ENCODE results near the gene PRIM2.
"Not testable (repeated sequence)": the region's sequence is repeated elsewhere in the genome, so short reads cannot be mapped to it uniquely, and the experiment has no call there.

DNA sequence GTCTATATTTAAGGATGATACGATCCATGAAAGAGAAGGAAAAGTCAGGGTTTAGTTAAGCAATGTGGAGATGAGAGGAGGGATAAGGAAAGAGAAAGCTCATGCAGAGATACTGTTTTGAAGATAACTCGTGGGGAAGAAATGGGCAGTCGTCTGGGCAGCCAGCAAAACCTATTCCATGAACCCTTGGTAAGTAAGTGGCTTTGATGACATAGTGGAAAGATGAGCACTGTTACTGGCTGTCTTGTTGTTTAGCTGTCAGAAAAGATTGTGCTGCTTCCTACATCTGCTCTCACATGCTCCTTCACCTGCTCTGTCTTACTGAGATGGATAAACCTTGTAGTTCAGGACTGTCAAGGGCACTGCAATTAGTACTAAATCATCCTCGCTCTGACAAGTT, 143.6 kb downstream of the PRIM2 start:
- TF ChIP-seq, protein P1, sequence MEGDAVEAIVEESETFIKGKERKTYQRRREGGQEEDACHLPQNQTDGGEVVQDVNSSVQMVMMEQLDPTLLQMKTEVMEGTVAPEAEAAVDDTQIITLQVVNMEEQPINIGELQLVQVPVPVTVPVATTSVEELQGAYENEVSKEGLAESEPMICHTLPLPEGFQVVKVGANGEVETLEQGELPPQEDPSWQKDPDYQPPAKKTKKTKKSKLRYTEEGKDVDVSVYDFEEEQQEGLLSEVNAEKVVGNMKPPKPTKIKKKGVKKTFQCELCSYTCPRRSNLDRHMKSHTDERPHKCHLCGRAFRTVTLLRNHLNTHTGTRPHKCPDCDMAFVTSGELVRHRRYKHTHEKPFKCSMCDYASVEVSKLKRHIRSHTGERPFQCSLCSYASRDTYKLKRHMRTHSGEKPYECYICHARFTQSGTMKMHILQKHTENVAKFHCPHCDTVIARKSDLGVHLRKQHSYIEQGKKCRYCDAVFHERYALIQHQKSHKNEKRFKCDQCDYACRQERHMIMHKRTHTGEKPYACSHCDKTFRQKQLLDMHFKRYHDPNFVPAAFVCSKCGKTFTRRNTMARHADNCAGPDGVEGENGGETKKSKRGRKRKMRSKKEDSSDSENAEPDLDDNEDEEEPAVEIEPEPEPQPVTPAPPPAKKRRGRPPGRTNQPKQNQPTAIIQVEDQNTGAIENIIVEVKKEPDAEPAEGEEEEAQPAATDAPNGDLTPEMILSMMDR (IDR thresholded peaks at IDR 0.05) = not testable (repeated sequence)
- not testable (repeated sequence) for TF ChIP-seq POLR2A (IDR thresholded peaks at IDR 0.05; ENCODE audit: low read depth); POLR2AphosphoS5 (IDR thresholded peaks at IDR 0.05)

All from esophagus muscularis mucosa (tissue), 3 donors.